Activated CD4-positive, alpha-beta T cell treated with anti-CD3 and anti-CD28 coated beads, Interleukin-2, amount 50 U/mL, for 24 hours (primary cell): ENCODE data around the gene SORBS2.

ENCODE experiments used
- DNase-seq, 2 donors: peaks; one replicate each; pipeline ENCODE4 v3.0.0-alpha.2; 2020; ENCODE audit warnings: low read depth in 1 of 2, low spot score in 1 of 2

Gene SORBS2

GRCh38 chr4:185835336-185835735 is 23.3 kb upstream of the SORBS2 start:
- no peak for DNase-seq

GRCh38 chr4:185834778-185835177 is 22.8 kb upstream of the SORBS2 start:
- DNase-seq: no peak

GRCh38 chr4:185834088-185834487 is 22.1 kb upstream of the SORBS2 start:
- DNase-seq: no peak

GRCh38 chr4:185833055-185833598 is 21.1 kb upstream of the SORBS2 start:
- DNase-seq: no peak

- no peak for DNase-seq
Measured at GRCh38 chr4:185831125-185831815, 19.3 kb upstream of the SORBS2 start.

GRCh38 chr4:185830263-185830994 is 18.4 kb upstream of the SORBS2 start:
- DNase-seq: no peak

- no peak for DNase-seq
Measured at GRCh38 chr4:185826381-185826780, 14.4 kb upstream of the SORBS2 start.

GRCh38 chr4:185825737-185826136 is 13.7 kb upstream of the SORBS2 start:
- DNase-seq: no peak

- DNase-seq: no peak
Measured at GRCh38 chr4:185822791-185823190, 10.8 kb upstream of the SORBS2 start.

GRCh38 chr4:185821029-185821419 is 9.0 kb upstream of the SORBS2 start:
- DNase-seq: no peak

GRCh38 chr4:185820146-185821028 is 8.4 kb upstream of the SORBS2 start:
- no peak for DNase-seq

GRCh38 chr4:185819144-185819543 is 7.2 kb upstream of the SORBS2 start:
- no peak for DNase-seq

- no peak for DNase-seq
Measured at GRCh38 chr4:185817403-185817818, 5.4 kb upstream of the SORBS2 start.

GRCh38 chr4:185813133-185813532 is 1.1 kb upstream of the SORBS2 start:
- no peak for DNase-seq

- no peak for DNase-seq
Measured at GRCh38 chr4:185810746-185811508, 1.1 kb downstream of the SORBS2 start.

GRCh38 chr4:185809533-185810071 is 2.4 kb downstream of the SORBS2 start:
- no peak for DNase-seq

- DNase-seq: no peak
Measured at GRCh38 chr4:185809121-185809520, 2.9 kb downstream of the SORBS2 start.

- DNase-seq: no peak
Measured at GRCh38 chr4:185805979-185806378, 6.0 kb downstream of the SORBS2 start.

GRCh38 chr4:185805262-185805802 is 6.7 kb downstream of the SORBS2 start:
- no peak for DNase-seq

- DNase-seq: no peak
Measured at GRCh38 chr4:185803022-185803421, 9.0 kb downstream of the SORBS2 start.
